SK-N-SH (cell line): ENCODE results near the gene TUBA1B.

ENCODE experiments used
- EP300 ChIP-seq, 2 experiments: IDR thresholded peaks; 2 replicates each; pipeline versions ENCODE4 v1.4.0 to v1.6.1; 2012; ENCODE audit warnings: borderline replicate concordance in 1 of 2, low read depth in 1 of 2, low read length in 1 of 2
- FOXM1 ChIP-seq: IDR thresholded peaks from 2 replicates; pipeline ENCODE4 v1.4.0; 2012; ENCODE audit warnings: low read depth, mild to moderate bottlenecking
- JUND ChIP-seq: IDR thresholded peaks from 2 replicates; pipeline ENCODE4 v1.4.0; 2012
- MXI1 ChIP-seq: IDR thresholded peaks from 2 replicates; pipeline ENCODE4 v1.6.1; 2012; ENCODE audit warnings: mild to moderate bottlenecking, low read depth, low read length, improper control_type of control experiment
- NFIC ChIP-seq: IDR thresholded peaks from 2 replicates; pipeline ENCODE4 v1.4.0; 2012; ENCODE audit warnings: borderline replicate concordance
- POLR2AphosphoS5 ChIP-seq: IDR thresholded peaks from 2 replicates; pipeline ENCODE4 v1.6.1; 2012; ENCODE audit warnings: low read depth, low read length
- RXRA ChIP-seq: IDR thresholded peaks from 2 replicates; pipeline ENCODE4 v1.4.0; 2012; ENCODE audit warnings: low read depth, mild to moderate bottlenecking, borderline replicate concordance
- SIN3A ChIP-seq: IDR thresholded peaks from 2 replicates; pipeline ENCODE4 v1.6.1; 2012; ENCODE audit warnings: low read depth, mild to moderate bottlenecking, low read length, moderate library complexity, borderline replicate concordance
- USF1 ChIP-seq: IDR thresholded peaks from 2 replicates; pipeline ENCODE4 v1.4.0; 2012; ENCODE audit warnings: low read depth, borderline replicate concordance
- TF ChIP-seq, protein P1 (sequence below): IDR thresholded peaks from 2 replicates; pipeline ENCODE4 v1.4.0; 2012; ENCODE audit warnings: low read depth, borderline replicate concordance
- TF ChIP-seq, protein P2 (sequence below): fragments of 200-600 bp; sonication (generic); IDR thresholded peaks from 2 replicates; pipeline ENCODE4 v1.6.1; 2017; ENCODE audit warnings: antibody characterized with exemption, mild to moderate bottlenecking, moderate library complexity
- TF ChIP-seq, protein P3 (sequence below): IDR thresholded peaks from 2 replicates; pipeline ENCODE4 v1.4.0; 2012; ENCODE audit warnings: low read depth

GRCh38 chr12:49091056-49091835 lies 39.9 kb downstream of the TUBA1B start:
- no peak for TF ChIP-seq JUND
- no peak for TF ChIP-seq FOXM1
- TF ChIP-seq NFIC: no peak
- TF ChIP-seq, protein P1, sequence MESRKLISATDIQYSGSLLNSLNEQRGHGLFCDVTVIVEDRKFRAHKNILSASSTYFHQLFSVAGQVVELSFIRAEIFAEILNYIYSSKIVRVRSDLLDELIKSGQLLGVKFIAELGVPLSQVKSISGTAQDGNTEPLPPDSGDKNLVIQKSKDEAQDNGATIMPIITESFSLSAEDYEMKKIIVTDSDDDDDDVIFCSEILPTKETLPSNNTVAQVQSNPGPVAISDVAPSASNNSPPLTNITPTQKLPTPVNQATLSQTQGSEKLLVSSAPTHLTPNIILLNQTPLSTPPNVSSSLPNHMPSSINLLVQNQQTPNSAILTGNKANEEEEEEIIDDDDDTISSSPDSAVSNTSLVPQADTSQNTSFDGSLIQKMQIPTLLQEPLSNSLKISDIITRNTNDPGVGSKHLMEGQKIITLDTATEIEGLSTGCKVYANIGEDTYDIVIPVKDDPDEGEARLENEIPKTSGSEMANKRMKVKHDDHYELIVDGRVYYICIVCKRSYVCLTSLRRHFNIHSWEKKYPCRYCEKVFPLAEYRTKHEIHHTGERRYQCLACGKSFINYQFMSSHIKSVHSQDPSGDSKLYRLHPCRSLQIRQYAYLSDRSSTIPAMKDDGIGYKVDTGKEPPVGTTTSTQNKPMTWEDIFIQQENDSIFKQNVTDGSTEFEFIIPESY: no peak
- TF ChIP-seq, protein P2, sequence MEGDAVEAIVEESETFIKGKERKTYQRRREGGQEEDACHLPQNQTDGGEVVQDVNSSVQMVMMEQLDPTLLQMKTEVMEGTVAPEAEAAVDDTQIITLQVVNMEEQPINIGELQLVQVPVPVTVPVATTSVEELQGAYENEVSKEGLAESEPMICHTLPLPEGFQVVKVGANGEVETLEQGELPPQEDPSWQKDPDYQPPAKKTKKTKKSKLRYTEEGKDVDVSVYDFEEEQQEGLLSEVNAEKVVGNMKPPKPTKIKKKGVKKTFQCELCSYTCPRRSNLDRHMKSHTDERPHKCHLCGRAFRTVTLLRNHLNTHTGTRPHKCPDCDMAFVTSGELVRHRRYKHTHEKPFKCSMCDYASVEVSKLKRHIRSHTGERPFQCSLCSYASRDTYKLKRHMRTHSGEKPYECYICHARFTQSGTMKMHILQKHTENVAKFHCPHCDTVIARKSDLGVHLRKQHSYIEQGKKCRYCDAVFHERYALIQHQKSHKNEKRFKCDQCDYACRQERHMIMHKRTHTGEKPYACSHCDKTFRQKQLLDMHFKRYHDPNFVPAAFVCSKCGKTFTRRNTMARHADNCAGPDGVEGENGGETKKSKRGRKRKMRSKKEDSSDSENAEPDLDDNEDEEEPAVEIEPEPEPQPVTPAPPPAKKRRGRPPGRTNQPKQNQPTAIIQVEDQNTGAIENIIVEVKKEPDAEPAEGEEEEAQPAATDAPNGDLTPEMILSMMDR: no peak
- TF ChIP-seq USF1: no peak
- no peak for TF ChIP-seq POLR2AphosphoS5
- TF ChIP-seq, protein P3, sequence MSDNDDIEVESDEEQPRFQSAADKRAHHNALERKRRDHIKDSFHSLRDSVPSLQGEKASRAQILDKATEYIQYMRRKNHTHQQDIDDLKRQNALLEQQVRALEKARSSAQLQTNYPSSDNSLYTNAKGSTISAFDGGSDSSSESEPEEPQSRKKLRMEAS: no peak
- no peak for TF ChIP-seq MXI1
- TF ChIP-seq RXRA: no peak
- no peak for TF ChIP-seq EP300 (IDR thresholded peaks at IDR 0.05; ENCODE audit: borderline replicate concordance in 1 of 2, low read depth in 1 of 2, low read length in 1 of 2)
- TF ChIP-seq SIN3A: no peak
